ENCODE measurements around the gene SIK3. TPM values are rescaled to one million over a fixed set of nuclear protein-coding genes. Genes with fewer than 3 reads are reported as not detected.

SIK3 gene
- total RNA-seq, 1 donor from 2014 or later: 32.9 TPM

GRCh38 chr11:117083011-117083935, 15.0 kb downstream of the SIK3 start:
- Histone ChIP-seq H3K9me3 (no peaks in the 10 kb centered on the region), H3K4me1 (peaks cover 15% of the 10 kb centered on the region), H3K27ac (no peak overlapping the region), H3K27me3 (ENCODE audit: low read depth) (no peaks in the 10 kb centered on the region), H3K36me3 (no peaks in the 10 kb centered on the region), H3K4me3 (no peak overlapping the region)
- DNase-seq (no peak), ATAC-seq (no peak)
- TF ChIP-seq CTCF (IDR thresholded peaks at IDR 0.05): no peak
- intact Hi-C loops (cut with DNase I): no loop called here

GRCh38 chr11:117081908-117082307, 16.3 kb downstream of the SIK3 start:
- Histone ChIP-seq H3K36me3 (no peaks in the 10 kb centered on the region), H3K9me3 (no peaks in the 10 kb centered on the region), H3K4me3 (no peak overlapping the region), H3K27me3 (ENCODE audit: low read depth) (no peaks in the 10 kb centered on the region), H3K4me1 (peaks cover 18% of the 10 kb centered on the region), H3K27ac (no peak overlapping the region)
- intact Hi-C loops (cut with DNase I): no loop called here
- ATAC-seq (no peak), DNase-seq (no peak)
- TF ChIP-seq CTCF (IDR thresholded peaks at IDR 0.05): no peak

GRCh38 chr11:117080370-117080769, 17.9 kb downstream of the SIK3 start:
- no peak overlapping the region for H3K27ac ChIP-seq
- DNase-seq: no peak
- no peak overlapping the region for H3K4me3 ChIP-seq
- peaks cover 20% of the 10 kb centered on the region for H3K4me1 ChIP-seq
- no peak for ATAC-seq
- TF ChIP-seq CTCF (IDR thresholded peaks at IDR 0.05): no peak
- no peaks in the 10 kb centered on the region for H3K27me3 ChIP-seq (ENCODE audit: low read depth)
- intact Hi-C loops (cut with DNase I): no loop called here
- H3K9me3 ChIP-seq: no peaks in the 10 kb centered on the region
- H3K36me3 ChIP-seq: no peaks in the 10 kb centered on the region

- no peaks in the 10 kb centered on the region for H3K9me3 ChIP-seq
- DNase-seq: no peak
- no peak overlapping the region for H3K4me3 ChIP-seq
- ATAC-seq: no peak
- no peak overlapping the region for H3K27ac ChIP-seq
- H3K4me1 ChIP-seq: peaks cover 45% of the 10 kb centered on the region
- TF ChIP-seq CTCF (IDR thresholded peaks at IDR 0.05): no peak
- intact Hi-C loops (cut with DNase I): no loop called here
- H3K36me3 ChIP-seq: no peaks in the 10 kb centered on the region
- no peaks in the 10 kb centered on the region for H3K27me3 ChIP-seq (ENCODE audit: low read depth)
Measured at GRCh38 chr11:117076941-117077691, 21.1 kb downstream of the SIK3 start.

- Histone ChIP-seq H3K27me3 (ENCODE audit: low read depth) (no peaks in the 10 kb centered on the region), H3K4me3 (no peak overlapping the region), H3K4me1 (peaks cover 53% of the 10 kb centered on the region), H3K27ac (no peak overlapping the region), H3K36me3 (no peaks in the 10 kb centered on the region), H3K9me3 (no peaks in the 10 kb centered on the region)
- ATAC-seq (no peak), DNase-seq (no peak)
- TF ChIP-seq CTCF (IDR thresholded peaks at IDR 0.05): no peak
- intact Hi-C loops (cut with DNase I): no loop called here
Measured at GRCh38 chr11:117075186-117075585, 23.0 kb downstream of the SIK3 start.

Data from lower lobe of right lung (tissue), 2 donors.